ENCODE measurements around the gene GPR34.

- TF ChIP-seq CTCF (IDR thresholded peaks at IDR 0.05) (no peak), POLR2A (IDR thresholded peaks at IDR 0.05) (no peak)
Measured at GRCh38 chrX:41672643-41673042, 16.1 kb upstream of the GPR34 start.
